Astrocyte (in vitro differentiated cells and primary cell): Measurements from ENCODE around the gene MIA2. TPM values are rescaled to one million over a fixed set of nuclear protein-coding genes. Genes with fewer than 3 reads are reported as not detected.
"Not testable (repeated sequence)": the region's sequence is repeated elsewhere in the genome, so short reads cannot be mapped to it uniquely, and the experiment has no call there.

ENCODE experiments used
- DNase-seq: peaks from one replicate; pipeline ENCODE4 v3.0.0-alpha.2; 2010; ENCODE audit warnings: low read depth
- FAIRE-seq: peaks from 2 replicates; lab custom pipeline; 2011; peaks lifted over from hg19 to GRCh38; lab: Jason Lieb, UNC
- H2AFZ ChIP-seq: 2 replicates; pipeline ENCODE4 v1.6.0; 2012; ENCODE audit warnings: low read depth, low read length, inconsistent platforms
- H3K27ac ChIP-seq: 2 replicates; pipeline ENCODE4 v1.5.1; 2011; ENCODE audit warnings: low read depth, low read length, inconsistent platforms
- H3K27me3 ChIP-seq: 2 replicates; pipeline ENCODE4 v1.6.0; 2011; ENCODE audit warnings: low read length, inconsistent platforms; ENCODE audit not compliant: insufficient read depth
- H3K36me3 ChIP-seq: 2 replicates; pipeline ENCODE4 v1.5.1; 2011; ENCODE audit warnings: low read length, inconsistent platforms; ENCODE audit not compliant: insufficient read depth
- H3K4me1 ChIP-seq: 2 replicates; pipeline ENCODE4 v1.5.1; 2011; ENCODE audit warnings: low read length, inconsistent platforms; ENCODE audit not compliant: insufficient read depth
- H3K4me2 ChIP-seq: 2 replicates; pipeline ENCODE4 v1.6.0; 2012; ENCODE audit warnings: low read length, inconsistent platforms
- H3K4me3 ChIP-seq: 2 replicates; pipeline ENCODE4 v1.5.1; 2011; ENCODE audit warnings: low read depth, mild to moderate bottlenecking, low read length, inconsistent platforms; ENCODE audit not compliant: insufficient read depth
- H3K79me2 ChIP-seq: 2 replicates; pipeline ENCODE4 v1.6.0; 2012; ENCODE audit warnings: mild to moderate bottlenecking, low read length, inconsistent platforms; ENCODE audit not compliant: insufficient read depth
- H3K9ac ChIP-seq: 2 replicates; pipeline ENCODE4 v1.6.0; 2012; ENCODE audit warnings: mild to moderate bottlenecking, low read length, inconsistent platforms
- H3K9me3 ChIP-seq: 2 replicates; pipeline ENCODE4 v1.5.1; 2012; ENCODE audit warnings: low read depth, mild to moderate bottlenecking, low read length, inconsistent platforms; ENCODE audit not compliant: insufficient read depth
- H4K20me1 ChIP-seq: 2 replicates; pipeline ENCODE4 v1.6.0; 2012; ENCODE audit warnings: low read length, inconsistent platforms; ENCODE audit not compliant: insufficient read depth
- H3K27ac Mint-ChIP-seq: one replicate; pipeline ENCODE4 v1.8.0; 2021; ENCODE audit warnings: mild to moderate bottlenecking, mixed read lengths; ENCODE audit not compliant: unreplicated experiment
- H3K27me3 Mint-ChIP-seq: one replicate; pipeline ENCODE4 v1.8.0; 2021; ENCODE audit warnings: low read depth, mixed read lengths; ENCODE audit not compliant: unreplicated experiment
- H3K36me3 Mint-ChIP-seq: one replicate; pipeline ENCODE4 v1.8.0; 2021; ENCODE audit warnings: low read depth, mixed read lengths; ENCODE audit not compliant: unreplicated experiment
- H3K4me1 Mint-ChIP-seq: one replicate; pipeline ENCODE4 v1.8.0; 2021; ENCODE audit warnings: low read depth, mixed read lengths; ENCODE audit not compliant: unreplicated experiment
- H3K4me3 Mint-ChIP-seq: one replicate; pipeline ENCODE4 v1.8.0; 2021; ENCODE audit warnings: mild to moderate bottlenecking, moderate library complexity, mixed read lengths; ENCODE audit not compliant: unreplicated experiment
- H3K9me3 Mint-ChIP-seq: one replicate; pipeline ENCODE4 v1.8.0; 2021; ENCODE audit warnings: mild to moderate bottlenecking, mixed read lengths; ENCODE audit not compliant: unreplicated experiment
- CTCF ChIP-seq: IDR thresholded peaks from 2 replicates; pipeline ENCODE4 v1.5.1; 2011; ENCODE audit warnings: low read depth, mild to moderate bottlenecking, inconsistent platforms, low read length, moderate library complexity; ENCODE audit not compliant: insufficient read depth
- EZH2 ChIP-seq: IDR thresholded peaks from 2 replicates; pipeline ENCODE4 v1.6.1; 2012; ENCODE audit warnings: mild to moderate bottlenecking, low read length, inconsistent platforms; ENCODE audit not compliant: insufficient read depth
- total RNA-seq: library from RNA; stranded (reverse); gene quantifications from 2 replicates; pipeline ENCODE4 v1.2.1, GENCODE V29; 2021

The MIA2 gene
- total RNA-seq, 1 donor from 2014 or later, result 18.2 TPM

GRCh38 chr14:39229601-39230110 is 4.1 kb upstream of the MIA2 start:
- Histone ChIP-seq H3K27me3 (no peaks in the 10 kb centered on the region), H3K4me2 (peak overlapping the region; percentile 26), H3K9ac (peak overlapping the region; percentile 40), H2AFZ (peak overlapping the region; percentile 21), H3K4me1 (peaks cover 17% of the 10 kb centered on the region), H3K79me2 (no peaks in the 10 kb centered on the region), H4K20me1 (no peaks in the 10 kb centered on the region), H3K27ac (peak overlapping the region; percentile 73), H3K4me3 (no peak overlapping the region), H3K36me3 (no peaks in the 10 kb centered on the region), H3K9me3 (no peaks in the 10 kb centered on the region)
- Mint-ChIP-seq H3K9me3 (no peaks in the 10 kb centered on the region), H3K36me3 (no peaks in the 10 kb centered on the region), H3K4me1 (peaks cover 11% of the 10 kb centered on the region), H3K27me3 (no peaks in the 10 kb centered on the region), H3K4me3 (no peak overlapping the region), H3K27ac (peak overlapping the region; percentile 42)
- DNase-seq (no peak), FAIRE-seq (peak; percentile 5)
- TF ChIP-seq EZH2 (no peak), CTCF (no peak)

- no peak overlapping the region for H3K4me2 ChIP-seq
- H2AFZ ChIP-seq, result no peak overlapping the region
- Mint-ChIP-seq H3K4me3 (no peak overlapping the region), H3K27me3 (no peaks in the 10 kb centered on the region), H3K27ac (no peak overlapping the region), H3K4me1 (peaks cover 11% of the 10 kb centered on the region), H3K36me3 (no peaks in the 10 kb centered on the region), H3K9me3 (no peaks in the 10 kb centered on the region)
- H3K36me3 ChIP-seq, result no peaks in the 10 kb centered on the region
- H4K20me1 ChIP-seq, result no peaks in the 10 kb centered on the region
- peaks cover 17% of the 10 kb centered on the region for H3K4me1 ChIP-seq
- DNase-seq (no peak), FAIRE-seq (no peak)
- H3K27me3 ChIP-seq, result no peaks in the 10 kb centered on the region
- TF ChIP-seq CTCF (no peak), EZH2 (no peak)
- H3K9ac ChIP-seq, result no peak overlapping the region
- no peaks in the 10 kb centered on the region for H3K79me2 ChIP-seq
- no peak overlapping the region for H3K4me3 ChIP-seq
- no peaks in the 10 kb centered on the region for H3K9me3 ChIP-seq
- H3K27ac ChIP-seq, result no peak overlapping the region
These were observed 3.2 kb upstream of the MIA2 start for GRCh38 chr14:39230416-39231035.

DNA sequence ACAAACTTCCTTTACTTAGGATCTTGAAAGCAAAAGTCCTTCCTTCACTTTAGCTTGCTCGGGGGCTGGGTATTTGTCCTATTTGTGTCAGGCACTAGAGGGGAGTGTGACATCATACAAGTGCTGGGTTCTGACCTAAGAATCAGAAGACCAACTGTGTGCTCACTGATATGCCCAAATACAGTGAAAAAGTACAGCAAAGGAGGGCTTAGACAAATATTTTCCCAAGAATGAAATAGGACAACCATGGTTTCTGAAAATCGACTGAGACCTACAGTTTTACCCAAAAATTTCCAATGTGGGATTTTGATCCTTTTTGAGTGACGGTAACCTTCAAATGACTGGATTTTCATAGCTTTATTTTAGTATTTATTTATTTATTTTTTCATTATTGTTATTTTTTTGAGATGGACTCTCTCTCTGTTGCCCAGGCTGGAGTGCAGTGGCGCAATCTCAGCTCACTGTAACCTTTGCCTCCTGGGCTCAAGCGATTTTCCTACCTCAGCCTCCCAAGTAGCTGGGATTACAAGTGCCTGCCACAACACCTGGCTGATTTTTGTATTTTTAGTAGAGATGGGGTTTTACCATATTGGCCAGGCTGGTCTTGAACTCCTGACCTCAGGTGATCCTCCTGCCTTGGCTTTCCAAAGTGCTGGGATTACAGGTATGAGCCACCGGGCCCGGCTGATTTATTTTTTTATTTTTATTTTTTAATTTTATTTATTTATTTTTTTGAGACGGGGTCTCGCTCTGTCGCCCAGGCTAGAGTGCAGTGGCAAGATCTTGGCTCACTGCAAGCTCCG is 1.8 kb upstream of the MIA2 start:
- not testable (repeated sequence) for H3K9ac ChIP-seq, H3K27me3 Mint-ChIP-seq, H4K20me1 ChIP-seq, H3K9me3 ChIP-seq, H3K79me2 ChIP-seq, H3K4me2 ChIP-seq, H3K27ac ChIP-seq, H2AFZ ChIP-seq, H3K27ac Mint-ChIP-seq, H3K9me3 Mint-ChIP-seq, FAIRE-seq, H3K4me3 ChIP-seq, H3K4me3 Mint-ChIP-seq, H3K27me3 ChIP-seq, H3K36me3 ChIP-seq, H3K36me3 Mint-ChIP-seq
- H3K4me1 Mint-ChIP-seq, result peaks cover 11% of the 10 kb centered on the region
- peak; percentile 32 for DNase-seq
- peaks cover 17% of the 10 kb centered on the region for H3K4me1 ChIP-seq
